CD14-positive monocyte (primary cell): ENCODE measurements around the gene MZB1. TPM values are rescaled to one million over a fixed set of nuclear protein-coding genes. Genes with fewer than 3 reads are reported as not detected.

Source experiments
- DNase-seq, 3 donors: peaks; one replicate each; pipeline ENCODE4 v3.0.0-alpha.2; 2011 to 2022
- H2AFZ ChIP-seq: 2 replicates; pipeline ENCODE4 v1.6.0; 2012; ENCODE audit warnings: mild to moderate bottlenecking, low read depth, low read length, inconsistent platforms; ENCODE audit not compliant: insufficient read depth, poor library complexity, severe bottlenecking
- H3K27ac ChIP-seq, 2 donors: 1 replicate in 1 of 2; 2 replicates in 1 of 2; pipeline ENCODE4 v1.5.1; 2012 to 2013; ENCODE audit warnings: low read length in 2 of 2, control low read depth in 1 of 2, inconsistent platforms in 1 of 2, low read depth in 1 of 2, mild to moderate bottlenecking in 1 of 2
- H3K27me3 ChIP-seq, 2 donors: one replicate each; pipeline versions ENCODE4 v1.6.0 to v1.6.1; 2011 to 2013; ENCODE audit warnings: low read length in 2 of 2; ENCODE audit not compliant: control insufficient read depth in 2 of 2, insufficient read depth in 2 of 2
- H3K36me3 ChIP-seq, 2 donors: replicated peaks in 1 of 2; 1 replicate in 1 of 2; 2 replicates in 1 of 2; pipeline versions ENCODE4 v1.5.1 to v1.6.1; 2012 to 2013; ENCODE audit warnings: low read length in 2 of 2, control low read depth in 1 of 2, inconsistent platforms in 1 of 2, mild to moderate bottlenecking in 1 of 2; ENCODE audit not compliant: insufficient read depth in 2 of 2, control insufficient read depth in 1 of 2
- H3K4me1 ChIP-seq, 2 donors: 1 replicate in 1 of 2; 2 replicates in 1 of 2; pipeline versions ENCODE4 v1.5.1 to v1.6.1; 2012 to 2013; ENCODE audit warnings: low read length in 2 of 2, control low read depth in 1 of 2, inconsistent platforms in 1 of 2, mild to moderate bottlenecking in 1 of 2, moderate library complexity in 1 of 2; ENCODE audit not compliant: insufficient read depth in 2 of 2, control insufficient read depth in 1 of 2
- H3K4me2 ChIP-seq: replicated peaks from 2 replicates; pipeline ENCODE3; 2012; ENCODE audit warnings: low read length, moderate library complexity, mild to moderate bottlenecking; ENCODE audit not compliant: poor library complexity, severe bottlenecking; ENCODE audit errors: extremely low read depth
- H3K4me3 ChIP-seq, 3 experiments: fragments of 200-600 bp in 1 of 3; sonication (generic) in 1 of 3; replicated peaks in 1 of 3; 1 replicate in 2 of 3; 2 replicates in 1 of 3; pipeline ENCODE4 v1.5.1; 2011 to 2013; ENCODE audit warnings: low read length in 3 of 3, mild to moderate bottlenecking in 3 of 3, control low read depth in 2 of 3, low read depth in 2 of 3, inconsistent platforms in 1 of 3, moderate library complexity in 1 of 3
- H3K79me2 ChIP-seq: 2 replicates; pipeline ENCODE4 v1.6.0; 2012; ENCODE audit warnings: mild to moderate bottlenecking, control low read depth, inconsistent platforms, low read length, moderate library complexity; ENCODE audit not compliant: insufficient read depth
- H3K9ac ChIP-seq: 2 replicates; pipeline ENCODE4 v1.6.0; 2017; ENCODE audit warnings: low read length, mild to moderate bottlenecking; ENCODE audit not compliant: insufficient read depth, poor library complexity, severe bottlenecking
- H3K9me3 ChIP-seq, 2 donors: replicated peaks in 1 of 2; 1 replicate in 1 of 2; 2 replicates in 1 of 2; pipeline versions ENCODE4 v1.5.1 to v1.6.1; 2012 to 2013; ENCODE audit warnings: low read length in 2 of 2, control low read depth in 1 of 2; ENCODE audit not compliant: control insufficient read depth in 1 of 2, insufficient read depth in 1 of 2
- H4K20me1 ChIP-seq: 2 replicates; pipeline ENCODE4 v1.6.0; 2012; ENCODE audit warnings: mild to moderate bottlenecking, low read length, control low read depth, moderate library complexity; ENCODE audit not compliant: insufficient read depth
- H3K27ac Mint-ChIP-seq, 7 donors: one replicate each; pipeline ENCODE4 v1.8.0; 2020; ENCODE audit warnings: mild to moderate bottlenecking in 7 of 7, mixed read lengths in 7 of 7, moderate library complexity in 6 of 7, inconsistent platforms in 2 of 7
- H3K27me3 Mint-ChIP-seq, 3 donors: one replicate each; pipeline ENCODE4 v1.8.0; 2021 to 2022; ENCODE audit warnings: low read depth in 3 of 3, mild to moderate bottlenecking in 3 of 3, mixed read lengths in 3 of 3, moderate library complexity in 3 of 3, inconsistent platforms in 1 of 3
- H3K36me3 Mint-ChIP-seq, 2 donors: one replicate each; pipeline ENCODE4 v1.8.0; 2020; ENCODE audit warnings: mixed read lengths in 2 of 2, inconsistent platforms in 1 of 2, mild to moderate bottlenecking in 1 of 2
- H3K4me1 Mint-ChIP-seq: one replicate; pipeline ENCODE4 v1.8.0; 2020; ENCODE audit warnings: mild to moderate bottlenecking, mixed read lengths
- H3K4me3 Mint-ChIP-seq, 2 donors: one replicate each; pipeline ENCODE4 v1.8.0; 2020; ENCODE audit warnings: mild to moderate bottlenecking in 2 of 2, mixed read lengths in 2 of 2, moderate library complexity in 1 of 2
- H3K9me3 Mint-ChIP-seq, 7 donors: one replicate each; pipeline ENCODE4 v1.8.0; 2020 to 2022; ENCODE audit warnings: mixed read lengths in 7 of 7, mild to moderate bottlenecking in 6 of 7, moderate library complexity in 6 of 7, inconsistent platforms in 2 of 7
- WGBS: methylation state at CpG from one replicate; pipeline ENCODE4 v1.1.5; 2013; ENCODE audit warnings: missing lambda C conversion rate; ENCODE audit not compliant: insufficient coverage; 5-methylcytosine and 5-hydroxymethylcytosine counted together
- intact Hi-C, 2 donors: fragments of 100-400 bp; cut with micrococcal nuclease; formaldehyde crosslinking; loops; one replicate each; pipeline versions ENCODE4 v1.15.0 to v1.15.1; 2023
- polyA plus RNA-seq, 3 donors: library from polyadenylated mRNA; depleted of rRNA in 1 of 3; unstranded in 2 of 3; stranded (reverse) in 1 of 3; fragments of 300-500 nt in 2 of 3; fragments of >200 nt in 1 of 3; fragmentation: Illumina TruSeq in 2 of 3; gene quantifications; 1 replicate in 2 of 3; 2 replicates in 1 of 3; pipeline ENCODE4 v1.2.3, GENCODE V29; 2012 to 2021
- TF ChIP-seq, protein P1 (sequence below): fragments of 200-600 bp; IDR thresholded peaks from one replicate; pipeline ENCODE4 v1.8.0; 2022; ENCODE audit warnings: antibody characterized with exemption, mild to moderate bottlenecking

MZB1 gene
- polyA plus RNA-seq, 3 donors: 0.30 to 0.52 TPM; not detected in 1

- Histone ChIP-seq H3K9ac (no peak overlapping the region), H3K79me2 (no peaks in the 10 kb centered on the region), H3K27ac (no peak overlapping the region), H3K4me1 (peaks cover 12 to 15% of the 10 kb centered on the region in 2 donors), H3K36me3 (no peaks in the 10 kb centered on the region), H3K4me3 (peak overlapping the region in 1 of 3 experiments; percentile 84), H3K4me2 (peak overlapping the region; percentile 84), H3K9me3 (no peaks in the 10 kb centered on the region), H3K27me3 (no peaks in the 10 kb centered on the region), H4K20me1 (no peaks in the 10 kb centered on the region), H2AFZ (no peak overlapping the region)
- Mint-ChIP-seq H3K4me1 (peaks cover 24% of the 10 kb centered on the region), H3K9me3 (peaks cover 0 to 2% (median 0%) of the 10 kb centered on the region in 7 donors), H3K36me3 (no peaks in the 10 kb centered on the region), H3K27ac (peak overlapping the region in 6 of 7 donors; percentile 74 to 100 (median 99)), H3K4me3 (peak overlapping the region; percentile 51 to 99), H3K27me3 (peaks cover 0 to 2% (median 0%) of the 10 kb centered on the region in 3 donors)
- peak in 2 of 3 donors; percentile 28 to 36 for DNase-seq
- 65% methylated on average over 3 of the region's 7 CpGs for WGBS
- intact Hi-C loops: no loop called here
- TF ChIP-seq, protein P1, sequence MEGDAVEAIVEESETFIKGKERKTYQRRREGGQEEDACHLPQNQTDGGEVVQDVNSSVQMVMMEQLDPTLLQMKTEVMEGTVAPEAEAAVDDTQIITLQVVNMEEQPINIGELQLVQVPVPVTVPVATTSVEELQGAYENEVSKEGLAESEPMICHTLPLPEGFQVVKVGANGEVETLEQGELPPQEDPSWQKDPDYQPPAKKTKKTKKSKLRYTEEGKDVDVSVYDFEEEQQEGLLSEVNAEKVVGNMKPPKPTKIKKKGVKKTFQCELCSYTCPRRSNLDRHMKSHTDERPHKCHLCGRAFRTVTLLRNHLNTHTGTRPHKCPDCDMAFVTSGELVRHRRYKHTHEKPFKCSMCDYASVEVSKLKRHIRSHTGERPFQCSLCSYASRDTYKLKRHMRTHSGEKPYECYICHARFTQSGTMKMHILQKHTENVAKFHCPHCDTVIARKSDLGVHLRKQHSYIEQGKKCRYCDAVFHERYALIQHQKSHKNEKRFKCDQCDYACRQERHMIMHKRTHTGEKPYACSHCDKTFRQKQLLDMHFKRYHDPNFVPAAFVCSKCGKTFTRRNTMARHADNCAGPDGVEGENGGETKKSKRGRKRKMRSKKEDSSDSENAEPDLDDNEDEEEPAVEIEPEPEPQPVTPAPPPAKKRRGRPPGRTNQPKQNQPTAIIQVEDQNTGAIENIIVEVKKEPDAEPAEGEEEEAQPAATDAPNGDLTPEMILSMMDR: peak; percentile 47
Measured at GRCh38 chr5:139402561-139403158, 12.9 kb upstream of the MZB1 start.

DNA sequence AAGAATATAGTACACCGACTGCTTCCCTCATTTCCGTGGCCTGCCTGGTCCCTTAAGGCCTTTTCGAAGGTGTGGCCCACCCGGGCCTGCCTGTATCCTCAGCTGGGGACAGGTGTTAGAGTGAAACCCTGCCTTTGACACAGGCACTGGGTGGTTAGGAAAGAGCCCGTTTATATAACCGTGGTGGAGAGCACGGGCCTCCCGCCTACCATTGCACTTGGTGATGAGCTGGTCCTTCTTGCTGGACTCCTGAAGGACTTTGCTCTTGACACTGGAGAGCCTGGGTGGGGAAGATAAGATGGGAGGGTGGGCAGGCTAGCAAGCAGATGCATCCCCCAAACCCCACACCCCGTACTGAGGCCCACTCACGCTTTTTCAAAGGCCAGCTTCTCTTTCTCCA, 11.8 kb upstream of the MZB1 start:
- 100% methylated on average over 3 of the region's 10 CpGs for WGBS
- no peak overlapping the region for H3K27ac ChIP-seq
- Mint-ChIP-seq H3K9me3 (peaks cover 0 to 2% (median 0%) of the 10 kb centered on the region in 7 donors), H3K4me1 (peaks cover 28% of the 10 kb centered on the region), H3K27ac (peak overlapping the region in 1 of 7 donors; percentile 78), H3K36me3 (no peaks in the 10 kb centered on the region), H3K4me3 (no peak overlapping the region), H3K27me3 (peaks cover 0 to 2% (median 2%) of the 10 kb centered on the region in 3 donors)
- H3K36me3 ChIP-seq: no peaks in the 10 kb centered on the region
- no peaks in the 10 kb centered on the region for H3K79me2 ChIP-seq
- H4K20me1 ChIP-seq: no peaks in the 10 kb centered on the region
- TF ChIP-seq, protein P1: no peak
- no peaks in the 10 kb centered on the region for H3K27me3 ChIP-seq
- no peak overlapping the region for H3K4me3 ChIP-seq
- intact Hi-C loops: no loop called here
- H3K4me2 ChIP-seq: no peak overlapping the region
- H3K9ac ChIP-seq: no peak overlapping the region
- DNase-seq: no peak
- peaks cover 12 to 15% of the 10 kb centered on the region in 2 donors for H3K4me1 ChIP-seq
- H3K9me3 ChIP-seq: no peaks in the 10 kb centered on the region
- no peak overlapping the region for H2AFZ ChIP-seq
